Measurements from ENCODE around the gene TNRC6B. TPM values are rescaled to one million over a fixed set of nuclear protein-coding genes. Genes with fewer than 3 reads are reported as not detected.

The TNRC6B gene
- total and polyA plus RNA-seq, 2 of the 13 experiments (the other 11 are each of a cell fraction or from before 2014, with no cell fraction given): 8.9 to 13.2 TPM

DNA sequence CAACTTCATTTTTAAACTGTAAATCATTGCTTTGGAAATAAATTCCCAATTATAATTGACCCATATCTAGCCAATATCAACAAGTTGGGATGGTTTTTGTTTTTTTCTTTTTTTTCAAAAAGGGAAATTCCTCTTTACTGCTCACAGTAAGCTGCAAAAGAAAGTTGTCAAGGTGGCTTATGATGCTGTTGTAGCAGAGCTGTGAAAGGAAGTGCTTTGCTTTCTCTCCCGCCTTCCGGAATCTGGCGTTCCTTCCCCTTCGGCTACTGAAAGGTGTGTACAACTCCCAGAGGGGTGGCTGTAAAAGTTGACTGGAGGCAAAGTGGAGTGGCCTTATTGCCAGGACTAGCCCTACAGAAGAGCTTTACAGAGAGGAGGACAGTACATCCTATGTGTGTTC, 152.4 kb downstream of the TNRC6B start (continued):
- TF ChIP-seq ZSCAN30 (CRISPR knock-in tag; IDR thresholded peaks at IDR 0.05) (no peak), RBAK (CRISPR knock-in tag; IDR thresholded peaks at IDR 0.05) (no peak), PHF8 (CRISPR knock-in tag; IDR thresholded peaks at IDR 0.05) (no peak), ZNF468 (CRISPR knock-in tag; IDR thresholded peaks at IDR 0.05) (no peak), ZNF253 (CRISPR knock-in tag; IDR thresholded peaks at IDR 0.05; ENCODE audit: borderline replicate concordance) (no peak), BRD4 (CRISPR knock-in tag; IDR thresholded peaks at IDR 0.05) (no peak), CREM (IDR thresholded peaks at IDR 0.05) (no peak), CREM (CRISPR knock-in tag; IDR thresholded peaks at IDR 0.05) (no peak)
- TF ChIP-seq, protein P1, sequence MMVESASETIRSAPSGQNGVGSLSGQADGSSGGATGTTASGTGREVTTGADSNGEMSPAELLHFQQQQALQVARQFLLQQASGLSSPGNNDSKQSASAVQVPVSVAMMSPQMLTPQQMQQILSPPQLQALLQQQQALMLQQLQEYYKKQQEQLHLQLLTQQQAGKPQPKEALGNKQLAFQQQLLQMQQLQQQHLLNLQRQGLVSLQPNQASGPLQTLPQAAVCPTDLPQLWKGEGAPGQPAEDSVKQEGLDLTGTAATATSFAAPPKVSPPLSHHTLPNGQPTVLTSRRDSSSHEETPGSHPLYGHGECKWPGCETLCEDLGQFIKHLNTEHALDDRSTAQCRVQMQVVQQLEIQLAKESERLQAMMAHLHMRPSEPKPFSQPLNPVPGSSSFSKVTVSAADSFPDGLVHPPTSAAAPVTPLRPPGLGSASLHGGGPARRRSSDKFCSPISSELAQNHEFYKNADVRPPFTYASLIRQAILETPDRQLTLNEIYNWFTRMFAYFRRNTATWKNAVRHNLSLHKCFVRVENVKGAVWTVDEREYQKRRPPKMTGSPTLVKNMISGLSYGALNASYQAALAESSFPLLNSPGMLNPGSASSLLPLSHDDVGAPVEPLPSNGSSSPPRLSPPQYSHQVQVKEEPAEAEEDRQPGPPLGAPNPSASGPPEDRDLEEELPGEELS (CRISPR knock-in tag; IDR thresholded peaks at IDR 0.05): no peak
- TF ChIP-seq, protein P2, sequence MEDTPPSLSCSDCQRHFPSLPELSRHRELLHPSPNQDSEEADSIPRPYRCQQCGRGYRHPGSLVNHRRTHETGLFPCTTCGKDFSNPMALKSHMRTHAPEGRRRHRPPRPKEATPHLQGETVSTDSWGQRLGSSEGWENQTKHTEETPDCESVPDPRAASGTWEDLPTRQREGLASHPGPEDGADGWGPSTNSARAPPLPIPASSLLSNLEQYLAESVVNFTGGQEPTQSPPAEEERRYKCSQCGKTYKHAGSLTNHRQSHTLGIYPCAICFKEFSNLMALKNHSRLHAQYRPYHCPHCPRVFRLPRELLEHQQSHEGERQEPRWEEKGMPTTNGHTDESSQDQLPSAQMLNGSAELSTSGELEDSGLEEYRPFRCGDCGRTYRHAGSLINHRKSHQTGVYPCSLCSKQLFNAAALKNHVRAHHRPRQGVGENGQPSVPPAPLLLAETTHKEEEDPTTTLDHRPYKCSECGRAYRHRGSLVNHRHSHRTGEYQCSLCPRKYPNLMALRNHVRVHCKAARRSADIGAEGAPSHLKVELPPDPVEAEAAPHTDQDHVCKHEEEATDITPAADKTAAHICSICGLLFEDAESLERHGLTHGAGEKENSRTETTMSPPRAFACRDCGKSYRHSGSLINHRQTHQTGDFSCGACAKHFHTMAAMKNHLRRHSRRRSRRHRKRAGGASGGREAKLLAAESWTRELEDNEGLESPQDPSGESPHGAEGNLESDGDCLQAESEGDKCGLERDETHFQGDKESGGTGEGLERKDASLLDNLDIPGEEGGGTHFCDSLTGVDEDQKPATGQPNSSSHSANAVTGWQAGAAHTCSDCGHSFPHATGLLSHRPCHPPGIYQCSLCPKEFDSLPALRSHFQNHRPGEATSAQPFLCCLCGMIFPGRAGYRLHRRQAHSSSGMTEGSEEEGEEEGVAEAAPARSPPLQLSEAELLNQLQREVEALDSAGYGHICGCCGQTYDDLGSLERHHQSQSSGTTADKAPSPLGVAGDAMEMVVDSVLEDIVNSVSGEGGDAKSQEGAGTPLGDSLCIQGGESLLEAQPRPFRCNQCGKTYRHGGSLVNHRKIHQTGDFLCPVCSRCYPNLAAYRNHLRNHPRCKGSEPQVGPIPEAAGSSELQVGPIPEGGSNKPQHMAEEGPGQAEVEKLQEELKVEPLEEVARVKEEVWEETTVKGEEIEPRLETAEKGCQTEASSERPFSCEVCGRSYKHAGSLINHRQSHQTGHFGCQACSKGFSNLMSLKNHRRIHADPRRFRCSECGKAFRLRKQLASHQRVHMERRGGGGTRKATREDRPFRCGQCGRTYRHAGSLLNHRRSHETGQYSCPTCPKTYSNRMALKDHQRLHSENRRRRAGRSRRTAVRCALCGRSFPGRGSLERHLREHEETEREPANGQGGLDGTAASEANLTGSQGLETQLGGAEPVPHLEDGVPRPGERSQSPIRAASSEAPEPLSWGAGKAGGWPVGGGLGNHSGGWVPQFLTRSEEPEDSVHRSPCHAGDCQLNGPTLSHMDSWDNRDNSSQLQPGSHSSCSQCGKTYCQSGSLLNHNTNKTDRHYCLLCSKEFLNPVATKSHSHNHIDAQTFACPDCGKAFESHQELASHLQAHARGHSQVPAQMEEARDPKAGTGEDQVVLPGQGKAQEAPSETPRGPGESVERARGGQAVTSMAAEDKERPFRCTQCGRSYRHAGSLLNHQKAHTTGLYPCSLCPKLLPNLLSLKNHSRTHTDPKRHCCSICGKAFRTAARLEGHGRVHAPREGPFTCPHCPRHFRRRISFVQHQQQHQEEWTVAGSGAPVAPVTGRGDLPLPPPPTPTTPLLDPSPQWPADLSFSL (CRISPR knock-in tag; IDR thresholded peaks at IDR 0.05): no peak
- TF ChIP-seq, protein P3, sequence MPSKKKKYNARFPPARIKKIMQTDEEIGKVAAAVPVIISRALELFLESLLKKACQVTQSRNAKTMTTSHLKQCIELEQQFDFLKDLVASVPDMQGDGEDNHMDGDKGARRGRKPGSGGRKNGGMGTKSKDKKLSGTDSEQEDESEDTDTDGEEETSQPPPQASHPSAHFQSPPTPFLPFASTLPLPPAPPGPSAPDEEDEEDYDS (CRISPR knock-in tag; IDR thresholded peaks at IDR 0.05): no peak
- TF ChIP-seq, protein P4, sequence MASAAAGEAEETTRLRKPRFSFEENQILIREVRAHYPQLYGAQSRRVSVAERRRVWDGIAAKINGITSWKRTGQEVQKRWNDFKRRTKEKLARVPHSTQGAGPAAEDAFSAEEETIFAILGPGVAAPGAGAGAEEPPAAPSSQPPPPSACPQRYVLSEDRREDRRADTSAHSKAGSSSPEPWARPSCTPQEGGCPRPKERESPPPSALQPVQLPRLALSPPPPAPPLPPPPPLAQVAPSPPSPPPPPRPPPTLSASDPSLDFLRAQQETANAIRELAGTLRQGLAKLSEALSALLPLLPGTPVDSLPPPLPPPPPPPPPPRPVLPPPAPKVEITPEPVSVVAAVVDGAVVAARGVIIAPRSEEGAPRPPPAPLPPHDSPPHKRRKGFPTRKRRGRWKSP (CRISPR knock-in tag; IDR thresholded peaks at IDR 0.05): no peak
- TF ChIP-seq, protein P5, sequence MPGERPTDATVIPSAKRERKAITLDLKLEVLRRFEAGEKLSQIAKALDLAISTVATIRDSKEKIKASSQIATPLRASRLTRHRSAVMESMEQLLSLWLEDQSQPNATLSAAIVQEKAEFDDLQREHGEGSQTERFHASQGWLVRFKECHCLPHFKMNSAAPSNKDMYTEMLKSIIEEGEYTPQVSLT (CRISPR knock-in tag; IDR thresholded peaks at IDR 0.05; ENCODE audit: borderline replicate concordance, low read depth): no peak
